Activated T-helper 1 cell treated with anti-CD3 and anti-CD28 coated beads, Interleukin-2, amount 50 U/mL, for 16 hours (primary cell): ENCODE measurements around the gene LMAN1L.
A peak's percentile ranks its signal among the peaks of the same experiment; 100 is the strongest.

Experiments
- DNase-seq, 2 donors: peaks; one replicate each; pipeline ENCODE4 v3.0.0-alpha.2; 2020; ENCODE audit warnings: low read depth in 1 of 2, low spot score in 1 of 2

Gene LMAN1L

GRCh38 chr15:74815121-74815934 lies 2.7 kb downstream of the LMAN1L start:
- DNase-seq = no peak

DNA sequence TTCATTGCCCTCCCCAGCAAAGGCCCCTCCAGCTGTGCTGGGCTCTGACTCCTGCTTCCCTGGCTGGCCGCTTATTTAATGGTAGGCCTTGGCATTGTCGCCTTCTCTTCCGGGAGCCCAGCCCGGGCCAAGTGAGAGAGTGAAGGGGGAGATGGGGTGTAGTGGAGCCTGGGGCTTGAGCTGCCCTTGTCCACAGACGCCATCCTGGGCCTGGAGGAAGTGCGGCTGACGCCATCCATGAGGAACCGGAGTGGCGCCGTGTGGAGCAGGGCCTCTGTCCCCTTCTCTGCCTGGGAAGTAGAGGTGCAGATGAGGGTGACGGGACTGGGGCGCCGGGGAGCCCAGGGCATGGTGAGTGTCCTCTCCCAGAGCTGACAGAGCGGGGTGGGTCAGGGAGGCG lies 3.3 kb downstream of the LMAN1L start:
- no peak for DNase-seq

- no peak for DNase-seq
Measured at GRCh38 chr15:74816624-74817369, 4.2 kb downstream of the LMAN1L start.

- DNase-seq = no peak
Measured at GRCh38 chr15:74817370-74817737, 4.7 kb downstream of the LMAN1L start.

DNA sequence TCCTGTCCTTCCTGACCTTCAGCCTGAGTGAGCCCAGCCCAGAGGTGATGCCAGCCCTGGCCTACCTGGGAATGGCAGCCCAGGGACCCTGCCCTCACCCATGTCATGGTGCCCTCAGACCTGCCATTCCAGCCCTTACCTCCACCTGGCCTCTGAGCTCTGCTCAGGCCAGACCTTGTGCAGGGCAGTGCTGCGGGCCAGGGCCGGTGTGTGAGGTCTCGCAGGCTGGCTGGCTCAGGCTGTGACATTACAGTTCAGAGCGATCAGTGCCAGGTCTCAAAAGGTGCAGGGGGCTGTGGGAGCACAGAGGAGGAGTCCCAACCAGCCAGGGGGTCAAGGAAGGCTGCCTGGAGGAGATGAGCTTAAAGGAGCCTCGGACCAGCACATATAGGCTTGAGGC lies 7.4 kb downstream of the LMAN1L start:
- no peak for DNase-seq

DNA sequence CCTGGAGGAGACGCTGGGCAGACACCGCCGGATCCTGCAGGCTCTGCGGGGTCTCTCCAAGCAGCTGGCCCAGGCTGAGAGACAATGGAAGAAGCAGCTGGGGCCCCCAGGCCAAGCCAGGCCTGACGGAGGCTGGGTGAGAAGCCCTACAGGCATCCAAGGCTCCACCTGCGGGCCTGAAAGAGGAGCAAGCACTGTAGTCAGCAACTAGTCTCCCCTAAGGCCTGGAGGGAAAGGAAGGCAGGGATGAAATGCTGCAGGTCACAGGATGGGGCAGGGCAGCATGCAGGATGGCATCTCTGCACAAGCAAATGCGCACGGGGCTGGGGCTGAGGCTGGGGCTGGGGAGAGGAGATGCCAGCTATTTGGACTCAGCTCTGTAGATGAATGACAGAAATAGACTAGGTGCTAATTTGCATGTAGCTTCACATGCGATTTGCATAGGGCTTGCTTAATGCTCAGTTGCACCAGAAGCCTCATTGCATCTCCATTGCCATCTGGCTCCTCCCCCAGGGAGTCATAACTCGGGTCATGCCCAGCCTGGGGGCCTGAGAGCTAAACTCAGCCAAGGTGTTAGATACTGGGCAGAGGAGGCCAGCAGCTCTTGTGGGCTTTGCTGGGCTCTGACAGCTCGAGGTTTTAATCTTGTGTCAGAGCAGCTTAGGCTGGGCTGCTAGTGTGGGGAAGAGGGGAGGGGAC lies 8.6 kb downstream of the LMAN1L start:
- DNase-seq = no peak

DNA sequence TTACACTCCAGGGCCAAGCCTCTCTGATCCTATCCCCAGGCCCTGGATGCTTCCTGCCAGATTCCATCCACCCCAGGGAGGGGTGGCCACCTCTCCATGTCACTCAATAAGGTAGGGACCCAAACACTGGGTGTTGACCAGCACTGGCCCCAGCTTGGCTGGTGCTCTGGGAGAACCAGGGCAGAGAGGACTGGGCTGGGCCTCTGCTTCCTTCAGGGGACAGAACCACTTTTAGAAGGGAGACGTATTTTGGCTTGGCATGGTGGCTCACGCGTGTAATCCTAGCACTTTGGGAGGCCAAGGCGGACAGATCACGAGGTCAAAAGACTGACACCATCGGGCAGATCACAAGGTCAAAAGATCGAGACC lies 9.1 kb downstream of the LMAN1L start:
- no peak for DNase-seq

DNA sequence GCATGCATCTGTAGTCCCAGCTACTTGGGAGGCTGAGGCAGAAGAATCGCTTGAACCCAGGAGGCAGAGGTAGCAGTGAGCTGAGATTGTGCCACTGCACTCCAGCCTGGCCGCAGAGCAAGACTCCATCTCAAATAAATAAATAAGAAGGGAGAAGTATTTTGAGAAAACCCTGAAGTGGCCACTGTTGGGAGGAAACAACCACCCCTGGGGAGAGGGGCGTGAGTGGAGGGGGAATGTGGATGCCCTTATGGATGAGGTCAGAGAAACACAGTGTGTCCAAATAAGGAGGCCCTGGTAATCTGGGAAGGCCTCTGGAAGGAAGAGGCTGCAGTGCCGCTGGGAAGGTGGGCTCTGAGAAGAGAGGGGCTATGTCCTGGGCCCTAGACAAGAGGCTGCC lies 9.6 kb downstream of the LMAN1L start:
- DNase-seq = no peak

GRCh38 chr15:74823324-74823723 lies 10.7 kb downstream of the LMAN1L start:
- no peak for DNase-seq

DNA sequence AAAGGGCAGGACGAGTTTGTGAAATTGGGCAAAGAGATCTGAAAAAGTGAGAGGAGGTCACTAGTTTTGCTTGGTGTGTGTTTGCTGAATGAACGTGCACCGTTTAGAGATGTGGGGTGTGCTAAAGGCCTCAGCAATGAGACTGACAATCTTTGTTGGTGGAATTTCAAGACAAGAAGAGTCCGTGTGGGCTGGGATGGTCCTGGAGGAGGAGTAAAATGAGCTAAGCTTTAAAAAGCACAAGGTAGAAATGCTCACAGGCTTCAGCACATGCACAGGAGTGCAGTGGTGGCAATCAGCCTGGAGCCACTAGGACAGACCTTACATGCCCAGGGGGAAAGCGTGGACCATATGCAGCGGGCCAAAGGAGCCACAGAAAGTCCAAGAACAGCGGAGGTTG lies 12.3 kb downstream of the LMAN1L start:
- no peak for DNase-seq

GRCh38 chr15:74825866-74826265 lies 13.2 kb downstream of the LMAN1L start:
- no peak for DNase-seq

- DNase-seq = peak in 1 of 2 donors; percentile 22
Measured at GRCh38 chr15:74826364-74826819, 13.8 kb downstream of the LMAN1L start, which contains the start of gene CPLX3. TSS of gene CPLX3 (plus strand) at chr15:74826627. CDS start at chr15:74826704, 77 bp downstream.

- DNase-seq = no peak
Measured at GRCh38 chr15:74826921-74827320, 14.3 kb downstream of the LMAN1L start.

GRCh38 chr15:74827614-74828013 lies 15.0 kb downstream of the LMAN1L start:
- no peak for DNase-seq

GRCh38 chr15:74828835-74829234 lies 16.2 kb downstream of the LMAN1L start:
- no peak for DNase-seq

DNA sequence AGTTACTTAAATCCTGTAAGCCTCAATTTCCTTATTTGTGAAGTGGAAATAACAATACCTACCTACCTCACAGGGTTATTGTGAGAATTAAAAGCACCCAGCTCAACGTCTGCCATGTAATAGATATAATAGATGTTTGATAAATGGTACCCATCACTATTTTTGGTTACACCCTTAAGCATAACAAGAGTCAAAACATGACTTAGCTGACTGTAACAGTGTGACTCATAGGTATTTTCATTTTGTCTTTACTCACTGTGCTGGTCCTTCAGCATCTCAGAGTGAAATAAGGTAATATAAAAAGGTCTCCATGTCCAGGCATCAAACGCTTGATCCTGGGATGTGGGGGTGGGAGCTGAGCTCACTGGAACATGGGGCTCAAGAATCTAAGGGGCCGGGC lies 16.9 kb downstream of the LMAN1L start:
- DNase-seq = no peak

DNA sequence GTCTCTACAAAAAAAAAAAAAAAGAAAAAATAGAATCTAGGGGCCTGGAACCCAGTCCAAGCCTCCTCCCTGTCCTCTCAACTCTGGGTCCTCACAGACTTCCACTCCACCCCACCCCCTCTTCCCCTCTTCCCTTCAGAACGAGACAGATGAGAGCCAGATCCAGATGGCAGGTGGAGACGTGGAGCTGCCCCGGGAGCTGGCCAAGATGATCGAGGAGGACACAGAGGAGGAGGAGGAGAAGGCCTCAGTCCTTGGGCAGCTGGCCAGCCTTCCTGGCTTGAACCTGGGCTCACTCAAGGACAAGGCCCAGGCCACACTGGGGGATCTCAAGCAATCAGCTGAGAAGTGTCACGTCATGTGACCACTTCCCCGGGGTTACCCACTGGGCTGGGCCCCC lies 17.4 kb downstream of the LMAN1L start:
- no peak for DNase-seq

- DNase-seq = no peak
Measured at GRCh38 chr15:74830868-74831267, 18.2 kb downstream of the LMAN1L start.

- DNase-seq = no peak
Measured at GRCh38 chr15:74831813-74832495, 19.3 kb downstream of the LMAN1L start.

DNA sequence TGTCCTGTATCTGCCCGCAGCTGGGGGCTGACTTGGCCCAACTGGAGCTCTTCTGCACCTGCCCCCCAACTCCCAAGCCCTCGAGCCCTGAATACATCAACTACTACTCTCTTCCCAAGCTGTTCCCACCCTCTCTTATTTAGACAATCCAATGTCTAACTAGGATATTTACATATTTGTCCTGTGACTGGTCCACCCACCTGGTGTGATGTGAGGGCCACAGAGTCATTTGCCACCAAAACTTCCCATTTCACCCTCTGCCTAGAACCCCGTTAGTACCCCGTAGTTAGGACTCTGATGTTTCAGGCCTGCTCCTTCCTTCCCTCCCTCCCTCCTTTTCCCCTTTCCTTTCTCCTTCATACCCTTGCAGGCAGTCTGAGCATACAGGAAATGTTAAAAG lies 20.2 kb downstream of the LMAN1L start:
- DNase-seq = no peak

GRCh38 chr15:74833376-74834107 lies 20.9 kb downstream of the LMAN1L start:
- no peak for DNase-seq
